Hepatocyte (in vitro differentiated cells): Measurements from ENCODE around the gene CAPRIN2.

Experiments used
- CTCF ChIP-seq: fragments of 200-600 bp; sonication (generic); IDR thresholded peaks from 2 replicates; pipeline ENCODE4 v1.5.1; 2016; ENCODE audit warnings: antibody characterized with exemption, mild to moderate bottlenecking; ENCODE audit not compliant: poor library complexity
- EZH2 ChIP-seq: fragments of 200-600 bp; sonication (generic); IDR thresholded peaks from 2 replicates; pipeline ENCODE4 v1.6.1; 2016; ENCODE audit warnings: antibody characterized with exemption, mild to moderate bottlenecking, borderline replicate concordance

- TF ChIP-seq CTCF (no peak), EZH2 (no peak)
These were observed 42.2 kb upstream of the CAPRIN2 start for GRCh38 chr12:30796891-30797371.
